GM12878 (cell line): ENCODE results near the gene CASP10. TPM values are rescaled to one million over a fixed set of nuclear protein-coding genes. Genes with fewer than 3 reads are reported as not detected.

Experiments
- BACH1 ChIP-seq: fragments of 450-650 bp; IDR thresholded peaks from 2 replicates; pipeline ENCODE4 v1.6.1; 2017; ENCODE audit warnings: mild to moderate bottlenecking, borderline replicate concordance
- CEBPB ChIP-seq, 2 experiments: fragments of 150-350 bp in 1 of 2; IDR thresholded peaks; 2 replicates each; pipeline ENCODE4 v1.6.1; 2012 to 2014; ENCODE audit warnings: low read depth in 2 of 2, low read length in 2 of 2, borderline replicate concordance in 1 of 2, inconsistent platforms in 1 of 2
- CUX1 ChIP-seq: IDR thresholded peaks from 2 replicates; pipeline ENCODE4 v1.6.1; 2012; ENCODE audit warnings: improper control_type of control experiment, low read depth, low read length; ENCODE audit not compliant: insufficient replicate concordance
- DPF2 ChIP-seq: fragments of 450-650 bp; IDR thresholded peaks from 2 replicates; pipeline ENCODE4 v1.6.1; 2017; ENCODE audit warnings: mild to moderate bottlenecking
- EP300 ChIP-seq, 2 experiments: fragments of 150-350 bp in 1 of 2; IDR thresholded peaks; 2 replicates each; pipeline ENCODE4 v1.6.1; 2011 to 2012; ENCODE audit warnings: low read depth in 2 of 2, low read length in 2 of 2, borderline replicate concordance in 1 of 2, improper control_type of control experiment in 1 of 2, inconsistent platforms in 1 of 2; ENCODE audit not compliant: control insufficient read depth in 1 of 2
- FOXK2 ChIP-seq: fragments of 450-650 bp; IDR thresholded peaks from 2 replicates; pipeline ENCODE4 v1.6.1; 2017; ENCODE audit warnings: mild to moderate bottlenecking, moderate library complexity
- IKZF1 ChIP-seq: fragments of 450-650 bp; conservative IDR thresholded peaks from 2 replicates; pipeline ENCODE4 v1.6.1; 2017; ENCODE audit warnings: antibody characterized with exemption, mild to moderate bottlenecking
- JUNB ChIP-seq: IDR thresholded peaks from 2 replicates; pipeline ENCODE4 v1.6.1; 2016; ENCODE audit warnings: antibody characterized with exemption, mild to moderate bottlenecking
- JUND ChIP-seq: IDR thresholded peaks from 2 replicates; pipeline ENCODE4 v1.6.1; 2012; ENCODE audit warnings: low read depth, mild to moderate bottlenecking, low read length, improper control_type of control experiment, moderate library complexity
- NFYB ChIP-seq: IDR thresholded peaks from 2 replicates; pipeline ENCODE4 v1.6.1; 2011; ENCODE audit warnings: low read depth, mild to moderate bottlenecking, low read length, improper control_type of control experiment, moderate library complexity; ENCODE audit not compliant: insufficient read depth
- PML ChIP-seq: IDR thresholded peaks from 2 replicates; pipeline ENCODE4 v1.6.1; 2012; ENCODE audit warnings: low read length, inconsistent platforms
- POU2F2 ChIP-seq: IDR thresholded peaks from 3 replicates; pipeline ENCODE4 v1.6.1; 2011; ENCODE audit warnings: low read depth, mild to moderate bottlenecking, low read length, borderline replicate concordance
- RELB ChIP-seq: fragments of 450-650 bp; IDR thresholded peaks from 2 replicates; pipeline ENCODE4 v1.6.1; 2017; ENCODE audit warnings: low read depth, mild to moderate bottlenecking, moderate library complexity
- SMARCA5 ChIP-seq: fragments of 450-650 bp; IDR thresholded peaks from 2 replicates; pipeline ENCODE4 v1.6.1; 2017; ENCODE audit warnings: mild to moderate bottlenecking
- TAF1 ChIP-seq: IDR thresholded peaks from 2 replicates; pipeline ENCODE4 v1.6.1; 2011; ENCODE audit warnings: mild to moderate bottlenecking, low read depth, low read length, borderline replicate concordance
- WRNIP1 ChIP-seq: IDR thresholded peaks from 2 replicates; pipeline ENCODE4 v1.6.1; 2011; ENCODE audit warnings: low read depth, low read length, improper control_type of control experiment, borderline replicate concordance
- ZNF207 ChIP-seq: fragments of 450-650 bp; IDR thresholded peaks from 2 replicates; pipeline ENCODE4 v1.6.1; 2014; ENCODE audit warnings: antibody characterized with exemption, mild to moderate bottlenecking, borderline replicate concordance
- ZNF217 ChIP-seq: fragments of 450-650 bp; IDR thresholded peaks from 2 replicates; pipeline ENCODE4 v1.6.1; 2017; ENCODE audit warnings: antibody characterized with exemption, mild to moderate bottlenecking
- polyA plus RNA-seq, 11 experiments: library from polyadenylated mRNA; depleted of rRNA in 4 of 11; unstranded in 6 of 11; stranded (reverse) in 5 of 11; fragments of >200 nt; fragmentation: Nextera tagmentation in 4 of 11; fragmentation: Illumina TruSeq in 1 of 11; extraction: Ambion mirVana in 4 of 11; extraction: Trizol in 1 of 11; gene quantifications; 1 replicate in 1 of 11; 2 replicates in 10 of 11; pipeline versions ENCODE4 v1.2.1 to v1.2.3, GENCODE V29; 2011 to 2016; ENCODE audit warnings: inconsistent platforms in 2 of 11, missing spikeins in 2 of 11, low read depth in 1 of 11
- total RNA-seq, 4 experiments: library from RNA; depleted of rRNA in 3 of 4; stranded (reverse); fragments of >200 nt in 3 of 4; fragmentation: Illumina TruSeq in 1 of 4; extraction: Trizol in 1 of 4; gene quantifications; 2 replicates each; pipeline versions ENCODE4 v1.2.1 to v1.2.3, GENCODE V29; 2013 to 2021
- TF ChIP-seq, protein P1 (sequence below): fragments of 150-350 bp; IDR thresholded peaks from 2 replicates; pipeline ENCODE4 v1.6.1; 2014; ENCODE audit warnings: mild to moderate bottlenecking, low read depth, low read length
- TF ChIP-seq, protein P2 (sequence below): IDR thresholded peaks from 2 replicates; pipeline ENCODE4 v1.6.1; 2012; ENCODE audit warnings: low read length, inconsistent platforms

The CASP10 gene
- total and polyA plus RNA-seq, 10 of the 15 experiments (the other 5 are each of a cell fraction or from before 2014, with no cell fraction given) = 7.2 to 14.1 (median 10.8) TPM

GRCh38 chr2:201151127-201151981 lies 31.6 kb upstream of the CASP10 start (continued):
- TF ChIP-seq CEBPB (IDR thresholded peaks at IDR 0.05; ENCODE audit: borderline replicate concordance in 1 of 2, low read depth in 2 of 2, low read length in 2 of 2) (peak in 1 of 2 experiments; percentile 51; a peak in 1 of 4 replicates), SMARCA5 (no peak), JUNB (peak; percentile 95), FOXK2 (no peak), ZNF217 (0 out of 2 replicates have a peak, but pooled peaks have one; percentile 23), ZNF207 (no peak), WRNIP1 (no peak), PML (peak; percentile 51; the same call in 1 of the 2 replicates), POU2F2 (no peak), BACH1 (no peak), IKZF1 (peak; percentile 83), TAF1 (no peak; the same call in 1 of the 2 replicates), DPF2 (peak; percentile 72; the same call in 1 of the 2 replicates), JUND (peak; percentile 64; the same call in 1 of the 2 replicates), CUX1 (peak; percentile 66), RELB (peak; percentile 71), EP300 (IDR thresholded peaks at IDR 0.05; ENCODE audit: borderline replicate concordance in 1 of 2, control insufficient read depth in 1 of 2, low read depth in 2 of 2, low read length in 2 of 2) (peak in 1 of 2 experiments; percentile 55; a peak in 3 of 4 replicates), NFYB (no peak)
- TF ChIP-seq, protein P1, sequence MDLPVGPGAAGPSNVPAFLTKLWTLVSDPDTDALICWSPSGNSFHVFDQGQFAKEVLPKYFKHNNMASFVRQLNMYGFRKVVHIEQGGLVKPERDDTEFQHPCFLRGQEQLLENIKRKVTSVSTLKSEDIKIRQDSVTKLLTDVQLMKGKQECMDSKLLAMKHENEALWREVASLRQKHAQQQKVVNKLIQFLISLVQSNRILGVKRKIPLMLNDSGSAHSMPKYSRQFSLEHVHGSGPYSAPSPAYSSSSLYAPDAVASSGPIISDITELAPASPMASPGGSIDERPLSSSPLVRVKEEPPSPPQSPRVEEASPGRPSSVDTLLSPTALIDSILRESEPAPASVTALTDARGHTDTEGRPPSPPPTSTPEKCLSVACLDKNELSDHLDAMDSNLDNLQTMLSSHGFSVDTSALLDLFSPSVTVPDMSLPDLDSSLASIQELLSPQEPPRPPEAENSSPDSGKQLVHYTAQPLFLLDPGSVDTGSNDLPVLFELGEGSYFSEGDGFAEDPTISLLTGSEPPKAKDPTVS = no peak
- TF ChIP-seq, protein P2, sequence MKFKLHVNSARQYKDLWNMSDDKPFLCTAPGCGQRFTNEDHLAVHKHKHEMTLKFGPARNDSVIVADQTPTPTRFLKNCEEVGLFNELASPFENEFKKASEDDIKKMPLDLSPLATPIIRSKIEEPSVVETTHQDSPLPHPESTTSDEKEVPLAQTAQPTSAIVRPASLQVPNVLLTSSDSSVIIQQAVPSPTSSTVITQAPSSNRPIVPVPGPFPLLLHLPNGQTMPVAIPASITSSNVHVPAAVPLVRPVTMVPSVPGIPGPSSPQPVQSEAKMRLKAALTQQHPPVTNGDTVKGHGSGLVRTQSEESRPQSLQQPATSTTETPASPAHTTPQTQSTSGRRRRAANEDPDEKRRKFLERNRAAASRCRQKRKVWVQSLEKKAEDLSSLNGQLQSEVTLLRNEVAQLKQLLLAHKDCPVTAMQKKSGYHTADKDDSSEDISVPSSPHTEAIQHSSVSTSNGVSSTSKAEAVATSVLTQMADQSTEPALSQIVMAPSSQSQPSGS = peak; percentile 98
